SJCRH30 (cell line): Measurements from ENCODE around the gene CGB7. TPM values are rescaled to one million over a fixed set of nuclear protein-coding genes. Genes with fewer than 3 reads are reported as not detected.
A peak's percentile ranks its signal among the peaks of the same experiment; 100 is the strongest.
"Not testable (repeated sequence)": the region's sequence is repeated elsewhere in the genome, so short reads cannot be mapped to it uniquely, and the experiment has no call there.

Experiments used
- DNase-seq, 2 experiments: peaks; one replicate each; pipeline ENCODE4 v3.0.0-alpha.2; 2015 to 2020
- H3K27ac ChIP-seq: fragments of 250-450 bp; sonication (Bioruptor Pico); 2 replicates; pipeline ENCODE4 v1.5.1; 2020; ENCODE audit warnings: mild to moderate bottlenecking, moderate library complexity
- H3K27me3 ChIP-seq: fragments of 250-450 bp; sonication (Bioruptor Pico); 2 replicates; pipeline ENCODE4 v1.5.1; 2020; ENCODE audit warnings: mild to moderate bottlenecking, moderate library complexity
- H3K36me3 ChIP-seq: fragments of 250-450 bp; sonication (Bioruptor Pico); 2 replicates; pipeline ENCODE4 v1.5.1; 2020; ENCODE audit warnings: mild to moderate bottlenecking, moderate library complexity
- H3K4me1 ChIP-seq: fragments of 250-450 bp; sonication (Bioruptor Pico); 2 replicates; pipeline ENCODE4 v1.5.1; 2020; ENCODE audit warnings: mild to moderate bottlenecking, moderate library complexity
- H3K4me3 ChIP-seq: fragments of 250-450 bp; sonication (Bioruptor Pico); 2 replicates; pipeline ENCODE4 v1.5.1; 2020; ENCODE audit warnings: mild to moderate bottlenecking, moderate library complexity
- H3K9me3 ChIP-seq: fragments of 250-450 bp; sonication (Bioruptor Pico); replicated peaks from 2 replicates; pipeline ENCODE4 v1.5.1; 2020; ENCODE audit warnings: mild to moderate bottlenecking, moderate library complexity
- total RNA-seq: library from RNA; depleted of rRNA; stranded (reverse); fragments of >200 nt; shearing (Covaris generic); gene quantifications from 2 replicates; pipeline ENCODE4 v1.2.3, GENCODE V29; 2014

The CGB7 gene
- total RNA-seq, 1 experiment from 2014 or later = not detected

DNA sequence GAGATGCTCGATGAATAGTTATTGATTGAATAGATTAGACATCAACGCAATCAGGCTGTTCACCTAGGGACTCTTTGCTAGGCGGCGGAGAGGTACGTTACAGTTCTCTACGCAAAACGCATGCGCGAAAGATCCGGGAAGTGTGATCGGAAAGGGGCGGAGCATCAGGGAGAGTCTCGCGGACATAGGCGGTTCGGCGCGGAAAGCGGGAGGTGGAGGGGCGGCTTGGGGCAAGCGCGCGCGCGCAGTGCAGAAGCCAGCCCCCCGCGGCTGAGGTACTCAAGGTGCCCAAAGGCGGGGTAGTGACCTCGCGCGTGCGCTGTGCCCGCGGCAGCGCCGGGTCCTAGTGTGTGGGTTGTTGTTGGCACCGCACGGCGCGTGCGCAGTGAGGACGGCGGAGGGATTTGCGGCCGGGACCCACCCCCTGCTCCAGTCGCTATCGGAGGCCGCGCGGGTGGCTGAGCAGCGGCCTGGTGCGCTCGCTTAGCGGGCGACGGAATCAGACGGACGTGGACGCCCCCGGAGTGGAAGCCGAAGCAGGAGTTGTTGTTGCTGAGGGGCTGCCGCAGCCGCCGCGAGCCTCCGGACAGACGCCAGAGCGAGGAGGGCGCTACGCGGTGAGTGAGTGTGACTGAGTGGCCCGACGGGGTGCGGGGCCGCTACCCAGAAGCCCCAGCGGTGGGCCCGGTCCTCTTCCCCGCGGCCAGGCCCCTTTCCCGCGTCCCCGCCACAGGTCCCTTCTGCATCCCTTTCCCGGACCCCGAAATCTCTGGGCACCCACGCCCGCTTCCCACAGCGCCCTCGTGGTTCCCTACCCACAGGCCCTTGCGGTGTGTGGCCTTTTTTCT is 27.7 kb upstream of the CGB7 start, which contains the start of gene SNRNP70:
TSS of gene SNRNP70 (plus strand) at position 432 of the 848 bp plus-strand sequence. CDS start 964 bp downstream, outside the sequence.
- H3K4me3 ChIP-seq = peak within 1 kb of the TSS; percentile 94
- no peaks in the 10 kb centered on the region for H3K27me3 ChIP-seq
- H3K9me3 ChIP-seq = no peaks in the 10 kb centered on the region
- H3K27ac ChIP-seq = peak within 1 kb of the TSS; percentile 92
- peak; percentile 99 for DNase-seq
- H3K4me1 ChIP-seq = peaks cover 5% of the 10 kb centered on the region; the same call in 1 of the 2 replicates
- H3K36me3 ChIP-seq = peaks cover 27% of the 10 kb centered on the region

- Histone ChIP-seq H3K27me3 (no peaks in the 10 kb centered on the region), H3K4me3 (peak overlapping the region; percentile 94), H3K9me3 (no peaks in the 10 kb centered on the region), H3K36me3 (peaks cover 23% of the 10 kb centered on the region), H3K4me1 (peaks cover 5% of the 10 kb centered on the region; the same call in 1 of the 2 replicates), H3K27ac (peak overlapping the region; percentile 92)
- no peak for DNase-seq
Observed at GRCh38 chr19:49084206-49085019, 26.9 kb upstream of the CGB7 start.

GRCh38 chr19:49081273-49081672 is 23.7 kb upstream of the CGB7 start:
- no peak overlapping the region for H3K4me3 ChIP-seq
- no peak overlapping the region for H3K27ac ChIP-seq
- peaks cover under 1% of the 10 kb centered on the region; the same call in 1 of the 2 replicates for H3K36me3 ChIP-seq
- no peaks in the 10 kb centered on the region for H3K27me3 ChIP-seq
- no peak for DNase-seq
- H3K9me3 ChIP-seq = no peaks in the 10 kb centered on the region
- no peaks in the 10 kb centered on the region; the same call in 1 of the 2 replicates for H3K4me1 ChIP-seq

DNA sequence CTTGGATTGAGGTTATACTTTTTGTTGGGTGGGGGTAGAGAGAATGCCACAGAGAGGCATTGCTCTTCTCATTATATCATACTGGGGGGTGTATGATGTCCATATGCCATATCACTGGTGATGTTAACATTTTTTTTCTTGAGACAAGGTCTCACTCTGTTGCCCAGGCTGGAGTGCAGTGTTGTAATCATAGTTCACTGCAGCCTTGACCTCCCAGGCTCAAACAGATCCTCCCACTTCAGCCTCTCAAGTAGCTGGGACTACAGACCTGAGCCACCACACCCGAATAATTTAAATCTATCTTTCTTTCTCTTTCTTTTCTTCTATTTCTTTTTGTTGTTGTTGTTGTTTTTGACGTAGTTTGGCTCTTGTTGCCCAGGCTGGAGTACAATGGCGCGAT is 22.8 kb upstream of the CGB7 start:
- Histone ChIP-seq H3K27me3 (no peaks in the 10 kb centered on the region), H3K9me3 (no peaks in the 10 kb centered on the region), H3K4me1 (no peaks in the 10 kb centered on the region), H3K27ac (no peak overlapping the region), H3K36me3 (no peaks in the 10 kb centered on the region), H3K4me3 (no peak overlapping the region)
- no peak for DNase-seq

DNA sequence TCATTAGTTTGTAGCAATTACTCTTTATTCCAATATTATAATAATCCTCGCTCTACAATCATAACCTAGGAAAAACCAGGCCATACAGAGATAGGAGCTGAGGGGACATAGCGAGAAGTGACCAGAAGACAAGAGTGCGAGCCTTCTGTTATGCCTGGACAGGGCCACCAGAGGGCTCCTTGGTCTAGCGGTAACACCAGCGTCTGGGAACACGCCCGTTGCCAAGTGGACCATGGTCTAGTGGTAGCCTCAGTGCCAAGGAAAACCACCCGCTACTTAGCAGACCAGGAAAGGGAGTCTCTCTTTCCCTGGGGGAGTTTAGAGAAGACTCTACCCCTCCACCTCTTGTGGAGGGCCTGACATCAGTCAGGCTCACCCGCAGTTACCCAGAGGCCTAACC is 17.3 kb upstream of the CGB7 start:
- H3K9me3 ChIP-seq, H3K27ac ChIP-seq, H3K4me3 ChIP-seq, H3K36me3 ChIP-seq, H3K4me1 ChIP-seq, H3K27me3 ChIP-seq: not testable (repeated sequence)
- peak; percentile 70 to 71 for DNase-seq

DNA sequence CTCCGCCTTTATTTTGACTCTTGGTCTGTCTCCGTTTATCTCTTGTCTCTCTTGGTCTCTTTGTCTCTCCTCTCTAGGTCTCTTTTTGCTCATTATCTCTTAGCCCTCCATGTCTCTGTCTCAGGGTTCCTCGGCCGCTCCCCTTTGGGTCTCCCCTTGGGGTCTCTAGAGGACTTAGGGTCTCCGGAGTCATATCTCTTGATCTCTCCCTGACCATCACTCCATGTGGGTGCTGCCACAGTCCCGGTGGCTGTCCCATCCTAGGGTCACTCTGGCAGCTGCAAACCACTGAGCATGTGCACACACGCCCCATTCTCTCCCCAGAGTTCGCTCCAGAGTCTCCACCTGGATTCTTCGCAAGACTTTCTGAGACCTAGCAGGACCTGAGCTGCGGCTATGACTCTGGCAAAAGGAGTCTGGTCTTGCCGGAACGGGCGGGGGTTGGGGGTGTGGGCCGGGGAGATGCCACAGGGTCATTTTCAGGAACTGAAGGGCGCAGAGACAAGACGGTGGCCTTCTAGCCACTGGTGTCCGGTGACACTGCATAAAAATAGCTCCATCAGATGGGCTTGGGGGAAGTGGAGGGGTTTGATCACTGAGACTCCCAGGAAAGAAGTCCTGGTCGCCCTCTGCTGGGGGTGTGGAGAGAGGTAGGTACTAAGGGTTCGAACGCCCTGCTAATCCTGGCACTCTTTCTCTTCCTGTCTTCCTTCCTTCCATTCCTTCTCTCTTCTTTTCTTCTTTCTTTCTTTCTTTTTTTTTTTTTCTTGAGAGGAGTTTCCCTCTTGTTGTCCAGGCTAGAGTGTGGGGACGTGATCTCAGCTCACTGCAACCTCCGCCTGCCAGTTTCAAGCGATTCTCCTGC is 16.2 kb upstream of the CGB7 start:
- peak; percentile 73 to 75 for DNase-seq
- no peak overlapping the region for H3K4me3 ChIP-seq
- H3K36me3 ChIP-seq = no peaks in the 10 kb centered on the region
- no peaks in the 10 kb centered on the region for H3K27me3 ChIP-seq
- H3K9me3 ChIP-seq = no peaks in the 10 kb centered on the region
- no peaks in the 10 kb centered on the region for H3K4me1 ChIP-seq
- H3K27ac ChIP-seq = no peak overlapping the region

DNA sequence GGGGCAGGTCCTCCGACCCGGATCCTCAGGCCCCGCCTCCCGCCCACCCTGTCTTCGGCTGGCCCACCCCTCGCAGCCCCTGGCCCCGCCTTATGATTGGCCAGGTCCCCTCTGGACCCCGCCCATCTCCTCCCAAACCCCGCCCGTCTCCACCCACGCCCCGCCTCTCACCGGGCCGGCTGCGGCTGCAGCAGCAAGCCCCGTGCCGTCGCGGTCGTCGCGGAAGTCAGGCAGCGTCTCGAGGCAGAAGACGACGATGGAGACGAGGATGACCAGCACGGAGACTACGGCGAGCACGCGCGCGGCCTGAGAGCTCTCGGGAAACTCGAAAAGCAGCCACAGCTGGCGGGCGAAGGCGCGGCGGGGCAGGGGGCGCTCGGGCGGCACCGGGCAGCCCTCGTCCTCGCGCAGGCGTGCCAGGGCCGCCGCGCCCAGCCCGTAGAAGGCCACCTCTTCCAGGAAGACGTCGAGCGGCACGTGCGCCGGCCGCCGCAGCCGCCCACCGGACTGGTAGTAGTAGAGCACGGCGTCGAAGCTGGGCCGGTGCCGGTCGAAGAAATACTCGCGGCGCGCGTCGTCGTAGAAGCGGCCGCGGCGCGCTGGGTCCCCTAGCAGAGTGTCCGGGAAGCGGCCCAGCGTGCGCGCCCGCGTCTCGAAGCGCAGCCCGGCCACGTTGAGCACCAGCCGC is 14.5 kb upstream of the CGB7 start:
- H3K27ac ChIP-seq = no peak overlapping the region

GRCh38 chr19:49070416-49070815 is 12.9 kb upstream of the CGB7 start:
- Histone ChIP-seq H3K27ac (no peak overlapping the region), H3K4me3 (no peak overlapping the region), H3K4me1 (no peaks in the 10 kb centered on the region), H3K27me3 (peaks cover 7% of the 10 kb centered on the region), H3K36me3 (no peaks in the 10 kb centered on the region), H3K9me3 (no peaks in the 10 kb centered on the region)
- DNase-seq = no peak

More for the DNA sequence above, 14.5 kb upstream of the CGB7 start:
- no peaks in the 10 kb centered on the region for H3K36me3 ChIP-seq
- no peaks in the 10 kb centered on the region for H3K4me1 ChIP-seq
- no peaks in the 10 kb centered on the region for H3K27me3 ChIP-seq
- no peaks in the 10 kb centered on the region for H3K9me3 ChIP-seq
- no peak overlapping the region for H3K4me3 ChIP-seq
- DNase-seq = no peak

- Histone ChIP-seq H3K27ac (no peak overlapping the region), H3K27me3 (peaks cover 15% of the 10 kb centered on the region)
Observed at GRCh38 chr19:49069026-49069425, 11.5 kb upstream of the CGB7 start.

GRCh38 chr19:49067554-49067953 is 10.0 kb upstream of the CGB7 start:
- no peaks in the 10 kb centered on the region for H3K36me3 ChIP-seq
- H3K27me3 ChIP-seq = peaks cover 27% of the 10 kb centered on the region
- no peak overlapping the region for H3K27ac ChIP-seq
- no peaks in the 10 kb centered on the region for H3K9me3 ChIP-seq
- H3K4me3 ChIP-seq = no peak overlapping the region
- H3K4me1 ChIP-seq = no peaks in the 10 kb centered on the region
- no peak for DNase-seq

More at GRCh38 chr19:49069026-49069425, 11.5 kb upstream of the CGB7 start:
- Histone ChIP-seq H3K4me3 (no peak overlapping the region), H3K36me3 (no peaks in the 10 kb centered on the region), H3K9me3 (no peaks in the 10 kb centered on the region), H3K4me1 (no peaks in the 10 kb centered on the region)
- no peak for DNase-seq

GRCh38 chr19:49065905-49066512 is 8.5 kb upstream of the CGB7 start:
- Histone ChIP-seq H3K4me3 (no peak overlapping the region), H3K27ac (no peak overlapping the region), H3K9me3 (no peaks in the 10 kb centered on the region), H3K36me3 (no peaks in the 10 kb centered on the region), H3K27me3 (peaks cover 27% of the 10 kb centered on the region), H3K4me1 (no peaks in the 10 kb centered on the region)
- DNase-seq = no peak

DNA sequence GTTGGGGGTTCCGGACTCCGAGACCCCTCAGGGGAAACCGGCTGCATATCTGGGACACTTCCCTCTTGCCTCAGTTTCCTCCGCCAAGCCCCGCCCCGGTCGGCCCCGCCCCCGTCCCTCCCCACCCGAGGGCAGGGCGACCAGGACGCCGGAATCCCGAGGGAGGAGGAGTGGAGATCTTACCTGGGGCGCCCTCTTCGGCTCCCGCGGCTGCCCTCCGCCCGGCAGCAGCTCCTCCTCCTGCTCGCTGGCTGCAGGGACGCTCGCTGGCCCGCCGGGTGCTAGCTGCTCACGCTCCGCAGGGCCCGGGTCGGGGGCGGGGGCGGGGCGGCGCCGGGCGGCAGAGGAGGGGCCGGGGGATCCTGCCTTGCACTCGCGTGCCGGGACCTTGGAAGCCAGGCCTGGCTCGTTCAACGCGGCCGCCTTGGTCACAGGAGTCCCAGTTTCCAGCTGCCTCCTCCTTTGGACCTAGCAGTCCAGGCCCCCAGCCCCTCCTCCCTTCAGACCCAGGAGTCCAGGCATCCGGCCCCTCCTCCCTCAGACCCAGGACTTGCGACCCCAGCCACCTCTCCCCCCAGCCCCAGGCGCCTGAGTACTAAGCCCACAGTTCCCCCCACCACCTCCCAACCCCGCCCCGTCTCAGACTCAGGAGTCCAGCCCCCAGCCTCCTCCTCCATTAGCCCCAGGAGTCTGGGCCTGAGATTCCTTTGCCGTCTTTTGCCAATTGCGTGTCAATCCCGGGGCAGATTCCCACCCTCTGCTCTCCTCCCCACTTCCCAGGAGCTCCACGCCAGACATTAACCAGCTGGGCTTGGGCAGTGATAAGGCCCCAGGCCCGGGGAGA is 7.4 kb upstream of the CGB7 start, which contains the start of gene NTF4:
TSS of gene NTF4 (minus strand) at position 51 of the 844 bp plus-strand sequence. CDS start 2,821 bp downstream, outside the sequence.
- Histone ChIP-seq H3K4me3 (no peak within 1 kb of the TSS), H3K4me1 (no peaks in the 10 kb centered on the region), H3K27me3 (peaks cover 27% of the 10 kb centered on the region), H3K9me3 (no peaks in the 10 kb centered on the region), H3K36me3 (no peaks in the 10 kb centered on the region), H3K27ac (no peak within 1 kb of the TSS)
- peak; percentile 42 to 45 for DNase-seq
